Right atrium auricular region (tissue), 2 donors: ENCODE results near the gene MGAT5. TPM values are rescaled to one million over a fixed set of nuclear protein-coding genes. Genes with fewer than 3 reads are reported as not detected.
A peak's percentile ranks its signal among the peaks of the same experiment; 100 is the strongest.

ENCODE experiments used
- DNase-seq: peaks from one replicate; pipeline ENCODE4 v3.0.0-alpha.2; 2019; ENCODE audit warnings: low spot score
- H3K27ac ChIP-seq, 2 donors: fragments of 200-600 bp; sonication (generic); 1 replicate in 1 of 2; 2 replicates in 1 of 2; pipeline ENCODE4 v1.5.1; 2016 to 2019
- H3K27me3 ChIP-seq, 2 donors: fragments of 200-600 bp; sonication (generic); one replicate each; pipeline versions ENCODE4 v1.5.1 to v1.6.0; 2017 to 2019
- H3K36me3 ChIP-seq: fragments of 200-600 bp; sonication (generic); one replicate; pipeline ENCODE4 v1.5.1; 2016
- H3K4me1 ChIP-seq, 2 donors: fragments of 200-600 bp; sonication (generic); one replicate each; pipeline versions ENCODE4 v1.5.1 to v1.6.0; 2017 to 2019
- H3K4me3 ChIP-seq, 2 donors: fragments of 200-600 bp; sonication (generic); 1 replicate in 1 of 2; 2 replicates in 1 of 2; pipeline ENCODE4 v1.5.1; 2017 to 2019; ENCODE audit warnings: mild to moderate bottlenecking in 1 of 2, moderate library complexity in 1 of 2
- H3K9me3 ChIP-seq, 2 donors: fragments of 200-600 bp; sonication (generic); one replicate each; pipeline ENCODE4 v1.5.1; 2019
- CTCF ChIP-seq, 2 donors: fragments of 200-600 bp; sonication (generic); IDR thresholded peaks; one replicate each; pipeline ENCODE4 v1.5.1; 2019; ENCODE audit warnings: antibody characterized with exemption in 2 of 2
- total RNA-seq, 2 donors: library from RNA; depleted of rRNA; stranded (reverse); fragments of >200 nt; gene quantifications; one replicate each; pipeline ENCODE4 v1.1.0, GENCODE V29; 2016

MGAT5 gene
- total RNA-seq, 2 donors from 2014 or later: 56.9 to 91.0 TPM

GRCh38 chr2:134338208-134338607 is 84.3 kb downstream of the MGAT5 start:
- peak overlapping the region; percentile 27 to 29 for H3K27ac ChIP-seq
- no peaks in the 10 kb centered on the region for H3K27me3 ChIP-seq
- DNase-seq: no peak
- no peaks in the 10 kb centered on the region for H3K36me3 ChIP-seq
- H3K9me3 ChIP-seq: no peaks in the 10 kb centered on the region
- no peak overlapping the region for H3K4me3 ChIP-seq
- peaks cover 0 to 19% of the 10 kb centered on the region in 2 donors for H3K4me1 ChIP-seq
- no peak for TF ChIP-seq CTCF (IDR thresholded peaks at IDR 0.05)

- Histone ChIP-seq H3K27me3 (no peaks in the 10 kb centered on the region), H3K4me3 (no peak overlapping the region), H3K4me1 (no peaks in the 10 kb centered on the region), H3K27ac (no peak overlapping the region), H3K36me3 (no peaks in the 10 kb centered on the region), H3K9me3 (no peaks in the 10 kb centered on the region)
- DNase-seq: no peak
- no peak for TF ChIP-seq CTCF (IDR thresholded peaks at IDR 0.05)
These were observed 87.6 kb downstream of the MGAT5 start for GRCh38 chr2:134341476-134341875.

DNA sequence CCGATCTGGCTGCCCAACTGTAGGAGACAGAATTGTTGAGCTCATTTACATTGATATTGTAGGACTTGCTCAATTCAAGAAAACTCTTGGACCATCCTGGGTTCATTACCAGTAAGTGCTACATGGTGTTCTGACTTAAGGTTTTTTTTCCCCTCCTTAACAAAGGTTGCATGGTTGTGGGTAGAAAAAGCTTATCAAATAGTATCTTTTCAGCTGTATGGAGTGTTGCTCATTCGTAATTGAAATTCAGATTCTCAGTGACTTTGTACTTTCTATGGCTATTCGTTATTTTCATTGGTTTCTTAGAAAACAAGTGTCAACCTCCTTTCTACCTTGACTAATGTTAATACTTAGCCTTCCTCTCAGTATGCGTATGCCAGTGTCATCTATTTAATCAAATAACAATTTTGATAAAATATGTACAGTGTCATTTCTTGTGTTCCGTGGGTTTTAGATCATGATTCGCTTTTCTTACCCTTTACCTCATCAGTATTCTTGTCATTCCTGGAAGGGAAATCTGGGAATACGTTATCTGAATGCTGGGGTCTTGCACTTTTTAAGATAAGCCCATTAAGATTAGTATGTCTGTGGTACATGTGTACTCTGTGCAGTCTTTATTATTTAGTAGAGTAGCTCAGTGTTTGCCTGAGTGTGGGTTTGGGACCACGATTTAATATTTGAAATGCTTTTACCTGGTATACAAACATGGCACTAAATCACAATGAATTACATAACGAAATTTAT is 91.3 kb downstream of the MGAT5 start:
- DNase-seq: no peak
- no peak overlapping the region for H3K27ac ChIP-seq
- peaks cover 2% of the 10 kb centered on the region for H3K36me3 ChIP-seq
- no peak overlapping the region for H3K4me3 ChIP-seq
- TF ChIP-seq CTCF (IDR thresholded peaks at IDR 0.05): no peak
- no peaks in the 10 kb centered on the region for H3K9me3 ChIP-seq
- H3K27me3 ChIP-seq: no peaks in the 10 kb centered on the region
- peaks cover 0 to 6% of the 10 kb centered on the region in 2 donors for H3K4me1 ChIP-seq

- Histone ChIP-seq H3K27ac (no peak overlapping the region), H3K4me3 (no peak overlapping the region), H3K9me3 (no peaks in the 10 kb centered on the region), H3K27me3 (no peaks in the 10 kb centered on the region), H3K4me1 (peaks cover 0 to 6% of the 10 kb centered on the region in 2 donors), H3K36me3 (peaks cover 9% of the 10 kb centered on the region)
- DNase-seq: no peak
- TF ChIP-seq CTCF (IDR thresholded peaks at IDR 0.05): no peak
These were observed 92.3 kb downstream of the MGAT5 start for GRCh38 chr2:134346141-134346540.

DNA sequence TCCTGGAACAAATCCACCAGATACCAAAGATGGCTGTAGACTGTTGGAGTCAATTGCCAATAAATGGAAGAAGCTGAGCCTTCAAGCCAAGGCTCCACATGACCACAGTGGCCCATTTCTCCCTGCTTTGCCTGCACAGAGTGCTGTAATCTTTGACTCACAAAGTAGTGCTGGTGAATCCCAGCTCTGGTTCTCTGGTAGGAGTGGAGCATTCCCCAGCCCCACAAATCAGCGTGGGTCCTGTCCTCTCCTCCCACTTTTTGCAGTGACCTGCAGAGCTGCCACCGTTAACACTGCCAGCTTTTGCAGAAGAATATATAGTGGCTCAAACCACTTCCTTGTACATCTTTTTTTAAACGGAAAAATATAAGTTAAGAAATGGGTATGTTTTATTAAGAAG is 93.9 kb downstream of the MGAT5 start:
- H3K27ac ChIP-seq: no peak overlapping the region
- DNase-seq: no peak

More for the DNA sequence above, 93.9 kb downstream of the MGAT5 start:
- no peak for TF ChIP-seq CTCF (IDR thresholded peaks at IDR 0.05)
- peaks cover 0 to 6% of the 10 kb centered on the region in 2 donors for H3K4me1 ChIP-seq
- H3K36me3 ChIP-seq: peaks cover 16% of the 10 kb centered on the region
- no peaks in the 10 kb centered on the region for H3K27me3 ChIP-seq
- H3K4me3 ChIP-seq: no peak overlapping the region
- no peaks in the 10 kb centered on the region for H3K9me3 ChIP-seq
